ENCODE data around the gene IRF8. TPM values are rescaled to one million over a fixed set of nuclear protein-coding genes. Genes with fewer than 3 reads are reported as not detected.

IRF8 gene
- total RNA-seq, 1 donor from 2014 or later = 43.1 TPM

DNA sequence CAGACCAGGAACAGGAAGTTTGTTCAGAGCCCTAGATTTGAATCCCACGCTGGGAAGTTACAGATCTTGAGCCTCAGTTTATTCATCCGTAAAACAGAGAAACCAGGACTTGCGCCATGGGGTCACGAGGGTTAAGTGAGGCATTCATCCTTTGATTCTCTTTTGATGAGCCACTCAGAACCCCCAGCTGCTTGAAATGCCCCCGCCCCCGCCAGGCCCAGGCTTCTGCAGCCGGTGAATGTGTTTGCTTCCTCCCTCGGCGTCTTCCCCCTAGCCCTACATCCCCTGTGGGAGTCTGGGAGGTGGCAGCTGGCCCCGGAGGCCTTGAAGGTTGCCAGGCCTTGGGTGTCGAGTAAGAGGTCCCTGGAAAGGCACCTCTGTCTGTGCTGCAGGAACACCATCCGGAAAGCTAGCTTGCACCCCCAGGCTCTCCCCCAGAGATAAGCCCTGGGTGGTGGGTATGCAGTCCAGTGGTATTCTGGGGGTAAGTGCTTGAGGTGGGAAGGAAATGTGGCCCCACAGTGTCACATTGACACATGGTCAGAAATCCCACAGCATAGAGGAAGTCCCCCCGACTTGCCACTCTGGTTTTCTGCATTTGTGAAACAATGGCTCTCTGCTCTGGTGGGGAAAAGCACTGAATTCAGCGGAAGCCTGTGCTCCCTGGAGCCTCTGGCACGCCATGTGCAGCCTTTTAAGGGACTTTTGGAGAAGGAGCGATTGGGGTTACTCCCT, 14.9 kb downstream of the IRF8 start:
- TF ChIP-seq, protein P1, sequence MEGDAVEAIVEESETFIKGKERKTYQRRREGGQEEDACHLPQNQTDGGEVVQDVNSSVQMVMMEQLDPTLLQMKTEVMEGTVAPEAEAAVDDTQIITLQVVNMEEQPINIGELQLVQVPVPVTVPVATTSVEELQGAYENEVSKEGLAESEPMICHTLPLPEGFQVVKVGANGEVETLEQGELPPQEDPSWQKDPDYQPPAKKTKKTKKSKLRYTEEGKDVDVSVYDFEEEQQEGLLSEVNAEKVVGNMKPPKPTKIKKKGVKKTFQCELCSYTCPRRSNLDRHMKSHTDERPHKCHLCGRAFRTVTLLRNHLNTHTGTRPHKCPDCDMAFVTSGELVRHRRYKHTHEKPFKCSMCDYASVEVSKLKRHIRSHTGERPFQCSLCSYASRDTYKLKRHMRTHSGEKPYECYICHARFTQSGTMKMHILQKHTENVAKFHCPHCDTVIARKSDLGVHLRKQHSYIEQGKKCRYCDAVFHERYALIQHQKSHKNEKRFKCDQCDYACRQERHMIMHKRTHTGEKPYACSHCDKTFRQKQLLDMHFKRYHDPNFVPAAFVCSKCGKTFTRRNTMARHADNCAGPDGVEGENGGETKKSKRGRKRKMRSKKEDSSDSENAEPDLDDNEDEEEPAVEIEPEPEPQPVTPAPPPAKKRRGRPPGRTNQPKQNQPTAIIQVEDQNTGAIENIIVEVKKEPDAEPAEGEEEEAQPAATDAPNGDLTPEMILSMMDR (IDR thresholded peaks at IDR 0.05) = no peak
- Histone ChIP-seq H3K36me3 (no peaks in the 10 kb centered on the region), H3K4me3 (no peak overlapping the region), H3K9me3 (no peaks in the 10 kb centered on the region), H3K4me1 (peaks cover 27% of the 10 kb centered on the region), H3K27ac (no peak overlapping the region), H3K27me3 (no peaks in the 10 kb centered on the region)
- ATAC-seq (peak; percentile 37), DNase-seq (peak; percentile 80)
- intact Hi-C loops (cut with DNase I) = no loop called here

DNA sequence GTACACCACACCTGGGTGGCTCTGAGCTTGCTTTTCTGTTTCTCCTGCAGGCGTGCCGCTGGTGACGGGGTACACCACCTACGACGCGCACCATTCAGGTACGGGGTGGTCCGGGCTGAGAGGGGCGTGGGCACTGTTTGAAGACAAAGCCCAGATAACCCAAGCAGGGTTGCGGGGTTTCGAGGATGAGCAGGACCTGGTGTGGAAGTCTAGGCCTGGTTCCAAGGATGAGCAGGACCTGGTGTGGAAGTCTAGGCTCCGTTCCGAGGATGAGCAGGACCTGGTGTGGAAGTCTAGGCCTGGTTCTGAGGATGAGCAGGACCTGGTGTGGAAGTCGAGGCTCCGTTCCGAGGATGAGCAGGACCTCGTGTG, 15.4 kb downstream of the IRF8 start:
- no peaks in the 10 kb centered on the region for H3K36me3 ChIP-seq
- H3K4me3 ChIP-seq = no peak overlapping the region
- intact Hi-C loops (cut with DNase I) = no loop called here
- no peaks in the 10 kb centered on the region for H3K9me3 ChIP-seq
- TF ChIP-seq, protein P1 (IDR thresholded peaks at IDR 0.05) = no peak
- peaks cover 27% of the 10 kb centered on the region for H3K4me1 ChIP-seq
- DNase-seq = no peak
- no peak for ATAC-seq
- no peak overlapping the region for H3K27ac ChIP-seq
- H3K27me3 ChIP-seq = no peaks in the 10 kb centered on the region

DNA sequence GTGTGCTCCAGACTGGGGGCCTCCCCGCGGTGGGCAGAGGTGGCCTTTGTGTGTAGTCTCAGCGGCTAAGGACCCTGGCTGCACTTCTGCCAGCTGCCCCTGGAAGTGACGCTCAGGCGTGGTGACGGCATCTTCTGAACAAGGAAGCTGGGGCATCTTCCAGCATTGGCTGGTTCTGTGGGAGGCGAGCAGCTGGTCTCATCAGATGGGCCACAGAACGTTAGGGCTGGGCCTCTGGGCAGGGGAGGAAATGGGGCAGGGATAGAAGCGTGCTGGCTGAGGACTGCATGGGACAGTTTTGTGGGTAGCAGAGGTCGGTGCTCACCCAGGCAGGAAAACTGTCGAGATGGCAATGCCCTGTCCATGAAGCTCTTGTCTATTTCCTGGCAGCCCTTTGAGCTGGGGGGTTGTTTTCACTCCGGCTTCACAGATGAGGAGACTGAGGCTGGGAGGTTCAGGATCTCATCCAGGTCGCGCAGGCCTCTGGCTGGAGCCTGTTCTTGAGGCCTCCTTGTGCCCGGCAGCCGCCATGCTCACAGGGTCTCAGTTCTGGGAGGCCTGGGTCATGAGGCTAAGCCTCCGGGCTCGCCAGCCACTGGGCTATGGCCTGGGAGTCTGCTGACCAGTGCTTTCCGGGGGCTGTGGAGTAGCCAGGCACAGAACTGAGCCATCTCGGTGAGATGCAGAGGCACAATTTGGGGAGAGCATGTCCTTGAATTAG, 16.3 kb downstream of the IRF8 start:
- H3K9me3 ChIP-seq = no peaks in the 10 kb centered on the region
- H3K4me1 ChIP-seq = peaks cover 27% of the 10 kb centered on the region
- H3K27ac ChIP-seq = no peak overlapping the region
- ATAC-seq (peak; percentile 2), DNase-seq (peak; percentile 60)
- H3K4me3 ChIP-seq = no peak overlapping the region
- TF ChIP-seq, protein P1 (IDR thresholded peaks at IDR 0.05) = no peak
- intact Hi-C loops (cut with DNase I) = no loop called here
- no peaks in the 10 kb centered on the region for H3K27me3 ChIP-seq
- no peaks in the 10 kb centered on the region for H3K36me3 ChIP-seq

DNA sequence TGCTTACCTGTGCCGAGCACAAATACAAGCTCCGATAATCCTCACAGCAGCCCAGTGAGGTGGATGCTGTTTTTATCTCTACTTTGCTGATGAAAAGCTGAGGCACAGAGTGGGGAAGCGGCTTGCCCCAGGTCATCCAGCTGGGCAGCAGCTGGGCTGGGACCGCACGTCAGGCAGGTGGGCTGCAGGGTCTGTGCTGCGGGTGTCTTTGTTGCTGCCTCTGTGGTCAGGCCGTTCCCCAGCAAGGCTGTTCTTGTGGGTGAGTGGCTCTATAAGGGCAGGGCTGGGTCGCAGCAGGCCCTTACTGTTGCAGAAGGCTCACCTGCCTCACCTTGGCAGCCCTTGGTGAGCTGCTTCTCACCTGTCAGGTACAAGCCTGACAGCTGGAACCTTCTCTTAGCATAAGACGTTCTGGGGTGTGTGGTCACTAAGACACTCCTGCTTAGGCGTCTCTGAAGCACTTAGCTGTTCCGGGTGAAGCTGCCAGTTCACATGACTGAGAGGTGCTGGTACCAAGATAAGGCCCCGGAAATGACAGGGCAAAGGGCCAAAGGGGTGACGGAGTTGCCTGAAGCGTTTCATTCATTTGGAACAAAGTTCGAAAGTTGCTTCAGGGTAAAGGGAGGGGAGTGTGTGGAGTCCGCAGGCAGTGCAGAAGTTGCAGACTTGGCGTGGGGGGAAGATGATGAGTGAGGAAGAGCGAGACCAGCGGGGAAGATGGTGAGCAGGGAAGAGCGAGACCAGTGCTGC, 17.4 kb downstream of the IRF8 start:
- Histone ChIP-seq H3K9me3 (no peaks in the 10 kb centered on the region), H3K27ac (peak overlapping the region; percentile 63), H3K27me3 (no peaks in the 10 kb centered on the region), H3K4me3 (no peak overlapping the region), H3K4me1 (peaks cover 26% of the 10 kb centered on the region), H3K36me3 (no peaks in the 10 kb centered on the region)
- intact Hi-C loops (cut with DNase I) = no loop called here
- TF ChIP-seq, protein P1 (IDR thresholded peaks at IDR 0.05) = no peak
- ATAC-seq (peak; percentile 89), DNase-seq (peak; percentile 90)

DNA sequence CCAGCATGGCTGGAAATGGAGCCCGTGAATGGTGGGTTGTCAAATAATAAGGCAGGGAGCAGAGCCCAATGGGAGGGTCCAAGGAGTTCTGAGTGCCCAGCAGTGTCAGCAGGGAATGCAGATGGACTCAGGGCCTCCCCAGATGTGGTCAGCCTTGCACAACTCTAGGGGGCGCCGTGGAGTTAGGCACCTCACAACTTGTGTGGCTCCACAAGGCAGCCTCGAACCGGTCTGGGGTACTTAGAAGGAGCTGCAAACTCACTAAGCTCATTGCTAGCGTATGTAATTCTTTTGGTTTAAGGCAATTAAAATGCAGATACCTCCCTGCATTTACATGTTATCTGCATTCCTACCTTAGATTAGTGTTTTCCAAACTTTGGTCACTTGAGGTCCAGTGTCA, 18.1 kb downstream of the IRF8 start:
- no peak overlapping the region for H3K27ac ChIP-seq
- peaks cover 19% of the 10 kb centered on the region for H3K4me1 ChIP-seq
- intact Hi-C loops (cut with DNase I) = no loop called here
- ATAC-seq (no peak), DNase-seq (no peak)
- H3K27me3 ChIP-seq = no peaks in the 10 kb centered on the region
- H3K9me3 ChIP-seq = no peaks in the 10 kb centered on the region
- TF ChIP-seq, protein P1 (IDR thresholded peaks at IDR 0.05) = peak; percentile 18
- H3K4me3 ChIP-seq = no peak overlapping the region
- H3K36me3 ChIP-seq = no peaks in the 10 kb centered on the region

Measured in upper lobe of right lung (tissue), 1 donor.